ELR (cell line): ENCODE measurements around the gene MAN1B1.
A peak's percentile ranks its signal among the peaks of the same experiment; 100 is the strongest.

Experiments used
- DNase-seq: peaks from one replicate; pipeline ENCODE4 v3.0.0-alpha.2; 2015; ENCODE audit warnings: low read depth

Gene MAN1B1

GRCh38 chr9:137086531-137087408, at the start of gene MAN1B1:
Gene MAN1B1 (plus strand): TSS chr9:137086985. CDS start chr9:137087000, 15 bp downstream.
- peak; percentile 99 for DNase-seq

GRCh38 chr9:137037035-137037434, 49.8 kb upstream of the MAN1B1 start:
- DNase-seq: no peak

- no peak for DNase-seq
Measured at GRCh38 chr9:137037483-137037882, 49.3 kb upstream of the MAN1B1 start.

- DNase-seq: no peak
Measured at GRCh38 chr9:137038916-137039315, 47.9 kb upstream of the MAN1B1 start.

- DNase-seq: no peak
Measured at GRCh38 chr9:137039611-137040366, 47.0 kb upstream of the MAN1B1 start.

GRCh38 chr9:137040568-137040967, 46.2 kb upstream of the MAN1B1 start:
- no peak for DNase-seq

GRCh38 chr9:137041124-137041523, 45.7 kb upstream of the MAN1B1 start:
- no peak for DNase-seq

- no peak for DNase-seq
Measured at GRCh38 chr9:137042751-137043727, 43.7 kb upstream of the MAN1B1 start.

- DNase-seq: no peak
Measured at GRCh38 chr9:137044037-137044436, 42.7 kb upstream of the MAN1B1 start.

- DNase-seq: no peak
Measured at GRCh38 chr9:137044502-137045177, 42.1 kb upstream of the MAN1B1 start.

- peak; percentile 72 for DNase-seq
Measured at GRCh38 chr9:137045294-137046087, 41.3 kb upstream of the MAN1B1 start.

GRCh38 chr9:137046088-137046787, 40.5 kb upstream of the MAN1B1 start, which contains the start of gene NPDC1:
Gene NPDC1 (minus strand): TSS chr9:137046177. CDS start chr9:137045989, 188 bp downstream.
- peak; percentile 82 for DNase-seq

GRCh38 chr9:137048655-137049543, 37.9 kb upstream of the MAN1B1 start:
- DNase-seq: no peak

GRCh38 chr9:137049544-137050449, 37.0 kb upstream of the MAN1B1 start:
- peak; percentile 63 for DNase-seq

GRCh38 chr9:137050570-137050969, 36.2 kb upstream of the MAN1B1 start:
- peak; percentile 38 for DNase-seq

GRCh38 chr9:137051145-137051724, 35.5 kb upstream of the MAN1B1 start:
- no peak for DNase-seq

- DNase-seq: no peak
Measured at GRCh38 chr9:137052293-137052692, 34.5 kb upstream of the MAN1B1 start.
